Osteoblast (primary cell): ENCODE results near the gene AGBL1. TPM values are rescaled to one million over a fixed set of nuclear protein-coding genes. Genes with fewer than 3 reads are reported as not detected.

Experiments used
- DNase-seq: peaks from one replicate; pipeline ENCODE4 v3.0.0; 2011; ENCODE audit warnings: low spot score, mixed read lengths; ENCODE audit not compliant: insufficient read length; ENCODE audit errors: missing footprints
- H2AFZ ChIP-seq: 2 replicates; pipeline ENCODE4 v1.6.0; 2011; ENCODE audit warnings: mild to moderate bottlenecking, low read length
- H3K27ac ChIP-seq: 2 replicates; pipeline ENCODE4 v1.5.1; 2011; ENCODE audit warnings: mild to moderate bottlenecking, low read depth, low read length, moderate library complexity
- H3K27me3 ChIP-seq: 2 replicates; pipeline ENCODE4 v1.6.0; 2012; ENCODE audit warnings: mild to moderate bottlenecking, control low read depth, inconsistent platforms, low read length, moderate library complexity; ENCODE audit not compliant: insufficient read depth
- H3K36me3 ChIP-seq: 2 replicates; pipeline ENCODE4 v1.5.1; 2011; ENCODE audit warnings: mild to moderate bottlenecking, low read length, control low read depth, moderate library complexity; ENCODE audit not compliant: insufficient read depth
- H3K4me1 ChIP-seq: 2 replicates; pipeline ENCODE4 v1.5.1; 2011; ENCODE audit warnings: mild to moderate bottlenecking, low read length, control low read depth, moderate library complexity; ENCODE audit not compliant: insufficient read depth
- H3K4me2 ChIP-seq: 2 replicates; pipeline ENCODE4 v1.6.0; 2011; ENCODE audit warnings: mild to moderate bottlenecking, low read length; ENCODE audit not compliant: insufficient read depth
- H3K4me3 ChIP-seq: fragments of 200-600 bp; sonication (generic); 3 replicates; pipeline ENCODE4 v1.5.1; 2012; ENCODE audit warnings: mild to moderate bottlenecking, low read length, inconsistent platforms; ENCODE audit not compliant: insufficient read depth
- H3K79me2 ChIP-seq: 2 replicates; pipeline ENCODE4 v1.6.0; 2012; ENCODE audit warnings: mild to moderate bottlenecking, low read length, control low read depth, inconsistent platforms; ENCODE audit not compliant: insufficient read depth
- H3K9me3 ChIP-seq: 2 replicates; pipeline ENCODE4 v1.5.1; 2011; ENCODE audit warnings: low read depth, low read length, control low read depth
- H4K20me1 ChIP-seq: 2 replicates; pipeline ENCODE4 v1.6.0; 2012; ENCODE audit warnings: mild to moderate bottlenecking, low read length, control low read depth; ENCODE audit not compliant: insufficient read depth
- CTCF ChIP-seq: IDR thresholded peaks from 2 replicates; pipeline ENCODE4 v1.5.1; 2011; ENCODE audit warnings: mild to moderate bottlenecking, low read depth, low read length, moderate library complexity; ENCODE audit errors: extremely low read depth
- total RNA-seq: library from RNA; depleted of rRNA; stranded (reverse); fragments of >200 nt; gene quantifications from 2 replicates; pipeline ENCODE4 v1.2.3, GENCODE V29; 2012

Gene AGBL1
- total RNA-seq, 1 donor = not detected

GRCh38 chr15:86796521-86796920 is 716.9 kb downstream of the AGBL1 start:
- DNase-seq = no peak

GRCh38 chr15:86797135-86797534 is 717.5 kb downstream of the AGBL1 start:
- H3K4me3 ChIP-seq = no peak overlapping the region
- no peaks in the 10 kb centered on the region for H4K20me1 ChIP-seq
- TF ChIP-seq CTCF = no peak
- H3K36me3 ChIP-seq = no peaks in the 10 kb centered on the region
- H3K27ac ChIP-seq = no peak overlapping the region
- H3K4me2 ChIP-seq = no peak overlapping the region
- H2AFZ ChIP-seq = no peak overlapping the region
- no peaks in the 10 kb centered on the region for H3K9me3 ChIP-seq
- H3K79me2 ChIP-seq = no peaks in the 10 kb centered on the region
- no peaks in the 10 kb centered on the region for H3K27me3 ChIP-seq
- H3K4me1 ChIP-seq = no peaks in the 10 kb centered on the region
- no peak for DNase-seq

More at GRCh38 chr15:86796521-86796920, 716.9 kb downstream of the AGBL1 start:
- Histone ChIP-seq H3K79me2 (no peaks in the 10 kb centered on the region), H2AFZ (no peak overlapping the region), H3K36me3 (no peaks in the 10 kb centered on the region), H3K4me2 (no peak overlapping the region), H3K9me3 (no peaks in the 10 kb centered on the region), H3K27me3 (no peaks in the 10 kb centered on the region), H3K4me3 (no peak overlapping the region), H3K27ac (no peak overlapping the region), H4K20me1 (no peaks in the 10 kb centered on the region), H3K4me1 (no peaks in the 10 kb centered on the region)
- no peak for TF ChIP-seq CTCF

DNA sequence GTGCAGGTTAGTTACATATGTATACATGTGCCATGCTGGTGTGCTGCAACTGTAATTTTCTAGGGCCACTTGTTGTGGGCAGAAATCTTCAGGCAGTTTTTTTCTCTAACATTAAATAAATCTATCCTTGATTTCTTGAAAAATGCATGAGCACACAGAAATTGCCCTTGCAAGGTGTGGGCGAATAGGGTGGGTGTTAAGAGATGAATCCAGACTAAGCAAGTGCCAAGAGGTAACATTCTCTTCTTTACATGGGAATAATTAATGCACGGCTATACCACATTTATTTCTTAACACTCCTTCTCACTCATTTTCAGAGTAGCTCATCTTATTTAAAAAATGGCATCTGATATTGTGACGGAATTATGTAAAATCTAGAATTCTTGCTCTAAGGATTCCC is 719.6 kb downstream of the AGBL1 start:
- Histone ChIP-seq H3K79me2 (no peaks in the 10 kb centered on the region), H4K20me1 (no peaks in the 10 kb centered on the region), H3K27ac (no peak overlapping the region), H2AFZ (no peak overlapping the region), H3K4me1 (no peaks in the 10 kb centered on the region), H3K4me2 (no peak overlapping the region), H3K4me3 (no peak overlapping the region), H3K36me3 (no peaks in the 10 kb centered on the region), H3K9me3 (no peaks in the 10 kb centered on the region), H3K27me3 (no peaks in the 10 kb centered on the region)
- TF ChIP-seq CTCF = no peak
- no peak for DNase-seq

GRCh38 chr15:86802244-86802643 is 722.6 kb downstream of the AGBL1 start:
- Histone ChIP-seq H4K20me1 (no peaks in the 10 kb centered on the region), H3K4me3 (no peak overlapping the region), H3K4me2 (no peak overlapping the region), H3K79me2 (no peaks in the 10 kb centered on the region), H3K9me3 (no peaks in the 10 kb centered on the region), H3K4me1 (no peaks in the 10 kb centered on the region), H3K27me3 (no peaks in the 10 kb centered on the region), H2AFZ (no peak overlapping the region), H3K36me3 (no peaks in the 10 kb centered on the region), H3K27ac (no peak overlapping the region)
- DNase-seq = no peak
- TF ChIP-seq CTCF = no peak
